Coronary artery (tissue), 2 donors: Measurements from ENCODE around the gene EML1.

Experiments used
- DNase-seq: peaks from one replicate; pipeline ENCODE4 v3.0.0-alpha.2; 2017; ENCODE audit warnings: low spot score
- H3K27ac ChIP-seq, 2 donors: fragments of 200-600 bp; sonication (generic); one replicate each; pipeline ENCODE4 v1.5.1; 2016 to 2019
- H3K4me3 ChIP-seq: fragments of 200-600 bp; sonication (generic); 2 replicates; pipeline ENCODE4 v1.5.1; 2016; ENCODE audit warnings: mild to moderate bottlenecking, moderate library complexity
- CTCF ChIP-seq: fragments of 200-600 bp; sonication (generic); IDR thresholded peaks from one replicate; pipeline ENCODE4 v1.5.1; 2019; ENCODE audit warnings: antibody characterized with exemption

Gene EML1

GRCh38 chr14:99802301-99803105, 9.3 kb downstream of the EML1 start:
- Histone ChIP-seq H3K27ac (no peak overlapping the region), H3K4me3 (no peak overlapping the region)
- peak; percentile 52 for DNase-seq
- TF ChIP-seq CTCF: no peak

- no peak overlapping the region for H3K4me3 ChIP-seq
- TF ChIP-seq CTCF: no peak
- no peak overlapping the region for H3K27ac ChIP-seq
- peak; percentile 33 for DNase-seq
Observed at GRCh38 chr14:99803106-99803775, 10.0 kb downstream of the EML1 start.

GRCh38 chr14:99803803-99804202, 10.6 kb downstream of the EML1 start:
- Histone ChIP-seq H3K27ac (no peak overlapping the region), H3K4me3 (no peak overlapping the region)
- TF ChIP-seq CTCF: no peak
- DNase-seq: peak; percentile 1

GRCh38 chr14:99805757-99806439, 12.7 kb downstream of the EML1 start:
- no peak overlapping the region for H3K4me3 ChIP-seq
- no peak overlapping the region for H3K27ac ChIP-seq
- DNase-seq: peak; percentile 14
- TF ChIP-seq CTCF: no peak

- peak; percentile 8 for DNase-seq
- TF ChIP-seq CTCF: no peak
- Histone ChIP-seq H3K4me3 (no peak overlapping the region), H3K27ac (no peak overlapping the region)
Observed at GRCh38 chr14:99806836-99807235, 13.6 kb downstream of the EML1 start.

- no peak overlapping the region for H3K27ac ChIP-seq
- peak; percentile 50 for DNase-seq
- H3K4me3 ChIP-seq: no peak overlapping the region
- TF ChIP-seq CTCF: no peak
Observed at GRCh38 chr14:99807413-99808153, 14.4 kb downstream of the EML1 start.
